ENCODE data around the gene CYFIP2.

GRCh38 chr5:157275403-157275802, 9.5 kb downstream of the CYFIP2 start:
- TF ChIP-seq POLR2A (IDR thresholded peaks at IDR 0.05) (no peak), CTCF (IDR thresholded peaks at IDR 0.05) (no peak)

All from esophagus squamous epithelium (tissue), 4 donors.